Aorta (tissue), 5 donors: ENCODE data around the gene TM9SF4. TPM values are rescaled to one million over a fixed set of nuclear protein-coding genes. Genes with fewer than 3 reads are reported as not detected.

Source experiments
- ATAC-seq: fragments of 200-7000 bp; cut with Tn5 transposase; one replicate; pipeline ENCODE4 v1.9.1; 2022; ENCODE audit warnings: moderate library complexity; ENCODE audit not compliant: low FRiP score
- DNase-seq, 2 donors: peaks; one replicate each; pipeline ENCODE4 v3.0.0-alpha.2; 2020
- H3K27ac ChIP-seq, 2 donors: one replicate each; pipeline ENCODE4 v1.5.1; 2013; ENCODE audit warnings: low read length in 2 of 2, mild to moderate bottlenecking in 2 of 2, moderate library complexity in 2 of 2, control low read depth in 1 of 2, inconsistent platforms in 1 of 2, low read depth in 1 of 2
- H3K27me3 ChIP-seq, 2 donors: one replicate each; pipeline ENCODE4 v1.6.1; 2013; ENCODE audit warnings: control low read depth in 1 of 2, low read length in 1 of 2, mild to moderate bottlenecking in 1 of 2, moderate library complexity in 1 of 2; ENCODE audit not compliant: insufficient read depth in 2 of 2, control insufficient read depth in 1 of 2
- H3K36me3 ChIP-seq, 2 donors: one replicate each; pipeline ENCODE4 v1.6.1; 2013; ENCODE audit warnings: control low read depth in 1 of 2, low read length in 1 of 2, mild to moderate bottlenecking in 1 of 2; ENCODE audit not compliant: insufficient read depth in 2 of 2, control insufficient read depth in 1 of 2
- H3K4me1 ChIP-seq, 2 donors: one replicate each; pipeline ENCODE4 v1.6.1; 2013; ENCODE audit warnings: low read length in 2 of 2, control low read depth in 1 of 2, mild to moderate bottlenecking in 1 of 2, moderate library complexity in 1 of 2; ENCODE audit not compliant: insufficient read depth in 2 of 2, control insufficient read depth in 1 of 2
- H3K4me3 ChIP-seq, 2 donors: one replicate each; pipeline ENCODE4 v1.5.1; 2013; ENCODE audit warnings: low read length in 2 of 2, control low read depth in 1 of 2, mild to moderate bottlenecking in 1 of 2
- H3K9me3 ChIP-seq: one replicate; pipeline ENCODE4 v1.6.1; 2013; ENCODE audit warnings: mild to moderate bottlenecking, low read length; ENCODE audit not compliant: control insufficient read depth
- WGBS, 2 donors: extraction: QIAGEN DNeasy Blood & Tissue Kit; methylation state at CpG; one replicate each; pipeline ENCODE4 v1.1.7; 2013; 5-methylcytosine and 5-hydroxymethylcytosine counted together
- intact Hi-C, 2 donors: fragments of 100-400 bp; cut with DNase I; formaldehyde crosslinking; loops; one replicate each; pipeline versions ENCODE4 v1.14.2 to v1.15.0; 2022
- polyA plus RNA-seq, 2 donors: library from polyadenylated mRNA; stranded (reverse); fragments of 200-250 nt; gene quantifications; one replicate each; pipeline ENCODE4 v1.2.3, GENCODE V29; 2013
- total RNA-seq, 2 donors: library from RNA; stranded (reverse); fragmentation: NEBNext Ultra II Directional; extraction: Animal tissue kit (Norgen Biotek cat#: 25700); gene quantifications; one replicate each; pipeline ENCODE4 v1.2.1, GENCODE V29; 2021
- donor health status: healthy with polysubstance abuse.
- donor health status: Bipolar disorder and iron deficiency.
- donor health status: DM: no; HTN: no; CAD: no.
- donor health status: DM: no; HTN: no; CAD: no.
- donor health status: DM: yes; HTN: yes; CAD: no.

TM9SF4 gene
- total and polyA plus RNA-seq, 4 donors, result 8.1 to 49.0 (median 27.8) TPM

DNA sequence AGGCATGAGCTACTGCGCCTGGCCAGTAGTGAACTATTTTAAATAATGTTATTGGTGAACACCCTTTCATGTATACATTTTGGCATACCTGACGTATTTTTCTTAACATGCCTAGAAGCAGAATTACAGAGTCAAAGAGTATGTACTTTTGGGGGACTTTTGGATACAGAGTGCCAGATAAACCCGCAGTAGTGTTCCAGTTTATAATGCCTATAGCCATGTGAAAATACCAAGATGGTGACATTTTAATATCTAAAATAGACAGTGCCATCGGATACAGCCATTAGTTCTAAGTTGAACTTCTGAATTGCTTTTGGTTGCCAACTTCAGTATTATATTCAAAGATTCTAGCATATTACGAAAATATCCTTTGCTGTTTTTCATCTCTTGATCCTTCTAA is 20.3 kb downstream of the TM9SF4 start:
- DNase-seq, result no peak
- no peaks in the 10 kb centered on the region for H3K9me3 ChIP-seq
- H3K36me3 ChIP-seq, result no peaks in the 10 kb centered on the region
- no peak for ATAC-seq
- no peaks in the 10 kb centered on the region for H3K27me3 ChIP-seq
- H3K27ac ChIP-seq, result no peak overlapping the region
- H3K4me1 ChIP-seq, result no peaks in the 10 kb centered on the region
- intact Hi-C loops, result no loop called here
- WGBS, 2 donors, result 81% methylated on average over 5 of the region's 5 CpGs
- no peak overlapping the region for H3K4me3 ChIP-seq

DNA sequence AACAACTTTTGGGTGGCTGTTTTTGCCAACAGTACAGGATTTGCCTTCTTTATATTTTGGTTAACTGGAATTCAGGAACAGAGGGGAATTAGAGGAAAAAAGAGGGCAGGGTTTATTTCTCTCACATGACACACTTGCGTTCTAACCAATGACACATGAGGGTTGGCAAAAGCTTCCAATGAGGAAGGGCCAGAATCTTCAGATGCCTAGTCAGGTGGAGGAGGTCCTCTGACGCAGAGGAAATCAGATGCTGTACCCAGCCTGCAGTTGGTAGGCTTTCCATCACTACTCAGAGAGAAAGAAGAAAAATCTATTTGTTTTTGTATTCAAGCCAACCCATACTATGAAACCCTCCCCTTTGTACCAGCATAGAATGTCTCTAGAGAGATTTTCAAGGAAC is 20.8 kb downstream of the TM9SF4 start:
- Histone ChIP-seq H3K9me3 (no peaks in the 10 kb centered on the region), H3K27ac (no peak overlapping the region), H3K4me3 (no peak overlapping the region), H3K4me1 (no peaks in the 10 kb centered on the region), H3K36me3 (no peaks in the 10 kb centered on the region), H3K27me3 (no peaks in the 10 kb centered on the region)
- ATAC-seq, result no peak
- 22 to 33% methylated on average over 2 of the region's 2 CpGs for WGBS, 2 donors
- DNase-seq, result no peak
- intact Hi-C loops, result no loop called here

- Histone ChIP-seq H3K4me1 (no peaks in the 10 kb centered on the region), H3K9me3 (no peaks in the 10 kb centered on the region), H3K4me3 (no peak overlapping the region), H3K27me3 (no peaks in the 10 kb centered on the region), H3K27ac (no peak overlapping the region), H3K36me3 (no peaks in the 10 kb centered on the region)
- intact Hi-C loops, result no loop called here
- ATAC-seq (no peak), DNase-seq (no peak)
- 27 to 71% methylated on average over 2 of the region's 2 CpGs for WGBS, 2 donors
These were observed 21.5 kb downstream of the TM9SF4 start for GRCh38 chr20:32130965-32131364.

- no peaks in the 10 kb centered on the region for H3K4me1 ChIP-seq
- H3K9me3 ChIP-seq, result no peaks in the 10 kb centered on the region
- ATAC-seq, result no peak
- peaks cover 0 to 2% of the 10 kb centered on the region in 2 donors for H3K36me3 ChIP-seq
- no peaks in the 10 kb centered on the region for H3K27me3 ChIP-seq
- intact Hi-C loops, result no loop called here
- WGBS, 2 donors, result 91 to 93% methylated on average over 10 of the region's 10 CpGs
- no peak for DNase-seq
- no peak overlapping the region for H3K27ac ChIP-seq
- H3K4me3 ChIP-seq, result no peak overlapping the region
These were observed 23.5 kb downstream of the TM9SF4 start for GRCh38 chr20:32132911-32133549.

GRCh38 chr20:32134026-32134425 is 24.5 kb downstream of the TM9SF4 start:
- 91% methylated on average over 5 of the region's 5 CpGs for WGBS, 2 donors
- Histone ChIP-seq H3K27ac (no peak overlapping the region), H3K9me3 (no peaks in the 10 kb centered on the region), H3K4me3 (no peak overlapping the region), H3K27me3 (no peaks in the 10 kb centered on the region), H3K36me3 (peaks cover 0 to 3% of the 10 kb centered on the region in 2 donors), H3K4me1 (no peaks in the 10 kb centered on the region)
- intact Hi-C loops, result no loop called here
- DNase-seq (no peak), ATAC-seq (no peak)

- H3K36me3 ChIP-seq, result peaks cover 0 to 5% of the 10 kb centered on the region in 2 donors
- 58 to 62% methylated on average over 3 of the region's 3 CpGs for WGBS, 2 donors
- intact Hi-C loops, result no loop called here
- no peaks in the 10 kb centered on the region for H3K9me3 ChIP-seq
- no peak overlapping the region for H3K27ac ChIP-seq
- no peak for ATAC-seq
- no peaks in the 10 kb centered on the region for H3K4me1 ChIP-seq
- no peak overlapping the region for H3K4me3 ChIP-seq
- no peak for DNase-seq
- no peaks in the 10 kb centered on the region for H3K27me3 ChIP-seq
These were observed 26.5 kb downstream of the TM9SF4 start for GRCh38 chr20:32135983-32136515.

DNA sequence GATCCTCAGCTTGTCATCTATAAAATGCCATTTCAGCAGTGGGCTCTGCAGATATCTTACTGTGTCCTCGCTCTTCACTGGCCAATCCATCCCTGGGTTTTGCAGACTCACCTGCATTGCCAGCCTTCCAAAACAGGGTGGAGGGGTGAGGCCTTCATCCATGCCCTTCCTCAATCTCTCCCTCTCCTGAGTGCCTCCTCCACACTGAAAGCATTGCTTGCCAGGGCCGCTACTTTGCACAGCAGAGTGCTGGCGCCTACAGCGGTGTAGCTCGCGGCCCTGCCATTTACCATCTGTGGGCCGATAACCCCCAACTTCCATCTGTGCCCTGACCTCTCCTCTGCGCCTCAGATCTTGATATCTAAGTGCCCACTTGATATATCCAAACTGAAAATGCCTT is 29.4 kb downstream of the TM9SF4 start:
- Histone ChIP-seq H3K9me3 (no peaks in the 10 kb centered on the region), H3K27ac (no peak overlapping the region), H3K4me1 (no peaks in the 10 kb centered on the region), H3K4me3 (no peak overlapping the region), H3K36me3 (peaks cover 0 to 13% of the 10 kb centered on the region in 2 donors), H3K27me3 (no peaks in the 10 kb centered on the region)
- ATAC-seq (no peak), DNase-seq (no peak)
- WGBS, 2 donors, result 95 to 98% methylated on average over 8 of the region's 8 CpGs
- intact Hi-C loops, result no loop called here

GRCh38 chr20:32139947-32140346 is 30.4 kb downstream of the TM9SF4 start:
- 82 to 84% methylated on average over 3 of the region's 3 CpGs for WGBS, 2 donors
- Histone ChIP-seq H3K9me3 (no peaks in the 10 kb centered on the region), H3K27me3 (no peaks in the 10 kb centered on the region), H3K27ac (no peak overlapping the region), H3K4me1 (no peaks in the 10 kb centered on the region), H3K36me3 (peaks cover 0 to 13% of the 10 kb centered on the region in 2 donors), H3K4me3 (no peak overlapping the region)
- intact Hi-C loops, result no loop called here
- ATAC-seq (no peak), DNase-seq (no peak)

- intact Hi-C loops, result no loop called here
- WGBS, 2 donors, result 73 to 96% methylated on average over 4 of the region's 4 CpGs
- H3K27me3 ChIP-seq, result no peaks in the 10 kb centered on the region
- H3K4me1 ChIP-seq, result no peaks in the 10 kb centered on the region
- H3K9me3 ChIP-seq, result no peaks in the 10 kb centered on the region
- no peak overlapping the region for H3K4me3 ChIP-seq
- H3K36me3 ChIP-seq, result peaks cover 0 to 13% of the 10 kb centered on the region in 2 donors
- DNase-seq (no peak), ATAC-seq (no peak)
- no peak overlapping the region for H3K27ac ChIP-seq
These were observed 31.1 kb downstream of the TM9SF4 start for GRCh38 chr20:32140603-32141002.
